GM12878 (cell line): Measurements from ENCODE around the gene SHISA6. TPM values are rescaled to one million over a fixed set of nuclear protein-coding genes. Genes with fewer than 3 reads are reported as not detected.

Source experiments
- ATAC-seq: fragments of 200-7000 bp; cut with Tn5 transposase; 3 replicates; pipeline ENCODE4 v1.9.1; 2020; ENCODE audit warnings: mild to moderate bottlenecking, moderate library complexity
- BruUV-seq: library from RNA; stranded (reverse); fragments of 400-500 nt; replicated peaks from 2 replicates; lab custom pipeline; 2021; lab: Mats Ljungman, UMichigan
- CTCF ChIA-PET: fragments of 300-600 bp; sonication (Branson Sonifier 250); formaldehyde crosslinking; extraction: SDS; loops from one replicate; lab custom pipeline; 2021; ENCODE audit warnings: inconsistent platforms; lab: Yijun Ruan, JAX
- POLR2A ChIA-PET: fragments of 350-600 bp; formaldehyde crosslinking; extraction: SDS; loops from one replicate; lab custom pipeline; 2021; ENCODE audit warnings: inconsistent platforms; lab: Charles Lee
- RAD21 ChIA-PET: fragments of 300-600 bp; sonication (Branson Sonifier 250); formaldehyde crosslinking; loops from one replicate; lab custom pipeline; 2023; ENCODE audit warnings: antibody characterized with exemption; ENCODE audit not compliant: unreplicated experiment; lab: Charles Lee
- SMC1A ChIA-PET: fragments of 300-600 bp; sonication (Branson Sonifier 250); formaldehyde crosslinking; loops from one replicate; lab custom pipeline; 2023; ENCODE audit not compliant: unreplicated experiment, uncharacterized antibody; lab: Charles Lee
- DNase-seq: peaks from one replicate; pipeline ENCODE4 v3.0.0-alpha.2; 2011; ENCODE audit warnings: low read depth, low spot score
- FAIRE-seq: peaks from 3 replicates; lab custom pipeline; 2011; peaks lifted over from hg19 to GRCh38; lab: Jason Lieb, UNC
- H2AFZ ChIP-seq: 2 replicates; pipeline ENCODE4 v1.6.0; 2011; ENCODE audit warnings: low read depth, low read length, control low read depth; ENCODE audit not compliant: control insufficient read depth
- H3K27ac ChIP-seq: 2 replicates; pipeline ENCODE4 v1.5.1; 2011; ENCODE audit warnings: control low read depth; ENCODE audit not compliant: control insufficient read depth, insufficient read depth
- H3K27me3 ChIP-seq, 2 experiments: replicated peaks in 1 of 2; 2 replicates each; pipeline versions ENCODE4 v1.6.0 to v1.6.1; 2011; ENCODE audit warnings: low read length in 1 of 2; ENCODE audit not compliant: control insufficient read depth in 2 of 2, insufficient read depth in 2 of 2
- H3K36me3 ChIP-seq, 2 experiments: 2 replicates each; pipeline ENCODE4 v1.5.1; 2011; ENCODE audit warnings: low read length in 1 of 2; ENCODE audit not compliant: control insufficient read depth in 2 of 2, insufficient read depth in 2 of 2
- H3K4me1 ChIP-seq: 2 replicates; pipeline ENCODE4 v1.6.1; 2011; ENCODE audit warnings: mild to moderate bottlenecking, low read length, moderate library complexity, mixed read lengths; ENCODE audit not compliant: control insufficient read depth, insufficient read depth
- H3K4me2 ChIP-seq: 2 replicates; pipeline ENCODE4 v1.6.0; 2011; ENCODE audit warnings: control low read depth; ENCODE audit not compliant: control insufficient read depth, insufficient read depth
- H3K4me3 ChIP-seq: fragments of 200-600 bp; sonication (generic); 2 replicates; pipeline ENCODE4 v1.5.1; 2016
- H3K79me2 ChIP-seq: 2 replicates; pipeline ENCODE4 v1.6.0; 2011; ENCODE audit warnings: low read length; ENCODE audit not compliant: control insufficient read depth, insufficient read depth
- H3K9ac ChIP-seq: 2 replicates; pipeline ENCODE4 v1.8.0; 2011; ENCODE audit warnings: low read length, control low read depth, mixed read lengths; ENCODE audit not compliant: control insufficient read depth, insufficient read depth
- H3K9me3 ChIP-seq: replicated peaks from 3 replicates; pipeline ENCODE4 v1.5.1; 2011; ENCODE audit warnings: mild to moderate bottlenecking, low read length; ENCODE audit not compliant: control insufficient read depth, insufficient read depth
- H4K20me1 ChIP-seq: 2 replicates; pipeline ENCODE4 v1.6.0; 2011; ENCODE audit not compliant: control insufficient read depth, insufficient read depth
- BCL11A ChIP-seq: IDR thresholded peaks from 2 replicates; pipeline ENCODE4 v1.6.1; 2011; ENCODE audit warnings: low read depth, low read length
- BCLAF1 ChIP-seq: fragments of 450-650 bp; IDR thresholded peaks from 2 replicates; pipeline ENCODE4 v1.6.1; 2017; ENCODE audit warnings: antibody characterized with exemption, mild to moderate bottlenecking, moderate library complexity
- BHLHE40 ChIP-seq, 2 experiments: fragments of 450-650 bp in 1 of 2; IDR thresholded peaks; 2 replicates each; pipeline ENCODE4 v1.6.1; 2011 to 2017; ENCODE audit warnings: low read depth in 2 of 2, borderline replicate concordance in 1 of 2, improper control_type of control experiment in 1 of 2, low read length in 1 of 2, mild to moderate bottlenecking in 1 of 2
- BMI1 ChIP-seq: fragments of 450-650 bp; IDR thresholded peaks from 2 replicates; pipeline ENCODE4 v1.6.1; 2016; ENCODE audit warnings: mild to moderate bottlenecking, moderate library complexity, borderline replicate concordance
- CBX5 ChIP-seq: sonication (generic); IDR thresholded peaks from 2 replicates; pipeline ENCODE4 v1.6.1; 2016; ENCODE audit warnings: low read depth, moderate library complexity, mild to moderate bottlenecking, inconsistent platforms
- CREB1 ChIP-seq: IDR thresholded peaks from 2 replicates; pipeline ENCODE4 v1.6.1; 2012; ENCODE audit warnings: low read depth, mild to moderate bottlenecking, inconsistent platforms
- ESRRA ChIP-seq: IDR thresholded peaks from 2 replicates; pipeline ENCODE4 v1.6.1; 2012; ENCODE audit warnings: mild to moderate bottlenecking, low read length, improper control_type of control experiment
- MYC ChIP-seq: IDR thresholded peaks from 2 replicates; pipeline ENCODE4 v1.6.1; 2011; ENCODE audit warnings: mild to moderate bottlenecking, low read length, moderate library complexity, inconsistent platforms; ENCODE audit not compliant: insufficient read depth, insufficient replicate concordance, insufficient read length, severe bottlenecking
- NFYA ChIP-seq: IDR thresholded peaks from 2 replicates; pipeline ENCODE4 v1.6.1; 2011; ENCODE audit warnings: low read depth, mild to moderate bottlenecking, low read length, improper control_type of control experiment, borderline replicate concordance
- NR2C1 ChIP-seq: fragments of 450-650 bp; IDR thresholded peaks from 2 replicates; pipeline ENCODE4 v1.6.1; 2017; ENCODE audit warnings: antibody characterized with exemption, mild to moderate bottlenecking, moderate library complexity
- NR2C2 ChIP-seq: IDR thresholded peaks from 2 replicates; pipeline ENCODE4 v1.6.1; 2011; ENCODE audit warnings: borderline replicate concordance, low read depth; ENCODE audit not compliant: control insufficient read depth, insufficient read length
- REST ChIP-seq: IDR thresholded peaks from 2 replicates; pipeline ENCODE4 v1.6.1; 2012; ENCODE audit warnings: mild to moderate bottlenecking, low read depth, low read length
- STAT1 ChIP-seq: fragments of 450-650 bp; conservative IDR thresholded peaks from 2 replicates; pipeline ENCODE4 v1.6.1; 2014; ENCODE audit warnings: antibody characterized with exemption, mild to moderate bottlenecking
- USF1 ChIP-seq: IDR thresholded peaks from 2 replicates; pipeline ENCODE4 v1.6.1; 2011; ENCODE audit warnings: borderline replicate concordance, low read depth, mild to moderate bottlenecking, moderate library complexity, mixed read lengths, low read length; ENCODE audit not compliant: insufficient read depth; ENCODE audit errors: extremely low read length
- ZSCAN29 ChIP-seq: fragments of 450-650 bp; IDR thresholded peaks from 2 replicates; pipeline ENCODE4 v1.6.1; 2017; ENCODE audit warnings: mild to moderate bottlenecking, moderate library complexity
- WGBS: methylation state at CpG from one replicate; pipeline ENCODE4 v1.1.6; 2016; ENCODE audit warnings: low lambda C conversion rate; ENCODE audit not compliant: insufficient replicate concordance, insufficient coverage; ENCODE audit errors: missing lambda C conversion rate; 5-methylcytosine and 5-hydroxymethylcytosine counted together
- in situ Hi-C: fragments of 300-500 bp; cut with MboI; formaldehyde crosslinking; loops from 9 replicates; pipeline ENCODE4 v1.14.3; 2018; ENCODE audit warnings: mixed read lengths
- intact Hi-C: fragments of 100-400 bp; cut with micrococcal nuclease; formaldehyde crosslinking; loops from one replicate; pipeline ENCODE4 v1.14.2; 2022; ENCODE audit not compliant: unreplicated experiment
- polyA plus RNA-seq, 11 experiments: library from polyadenylated mRNA; depleted of rRNA in 4 of 11; unstranded in 6 of 11; stranded (reverse) in 5 of 11; fragments of >200 nt; fragmentation: Nextera tagmentation in 4 of 11; fragmentation: Illumina TruSeq in 1 of 11; extraction: Ambion mirVana in 4 of 11; extraction: Trizol in 1 of 11; gene quantifications; 1 replicate in 1 of 11; 2 replicates in 10 of 11; pipeline versions ENCODE4 v1.2.1 to v1.2.3, GENCODE V29; 2011 to 2016; ENCODE audit warnings: inconsistent platforms in 2 of 11, missing spikeins in 2 of 11, low read depth in 1 of 11
- total RNA-seq, 4 experiments: library from RNA; depleted of rRNA in 3 of 4; stranded (reverse); fragments of >200 nt in 3 of 4; fragmentation: Illumina TruSeq in 1 of 4; extraction: Trizol in 1 of 4; gene quantifications; 2 replicates each; pipeline versions ENCODE4 v1.2.1 to v1.2.3, GENCODE V29; 2013 to 2021

Gene SHISA6
- total and polyA plus RNA-seq, 10 of the 15 experiments (the other 5 are each of a cell fraction or from before 2014, with no cell fraction given) = not detected

- in situ Hi-C loops = loop anchor here (10.0 to 25.0 kb wide), 7 partner anchors 98 to 1480 kb away; no protein-coding TSS in a partner anchor
- ATAC-seq = no peak
- ChIA-PET CTCF (no interaction called here), POLR2A (no interaction called here), SMC1A (no interaction called here), RAD21 (no interaction called here)
- H4K20me1 ChIP-seq = no peaks in the 10 kb centered on the region
- no peaks in the 10 kb centered on the region for H3K9me3 ChIP-seq
- 18% methylated on average over 2 of the region's 2 CpGs for WGBS
- TF ChIP-seq ESRRA (no peak), USF1 (no peak), REST (no peak), CBX5 (no peak), BCL11A (no peak), NR2C1 (no peak), ZSCAN29 (no peak), MYC (no peak), NFYA (no peak), NR2C2 (no peak), BMI1 (no peak), BCLAF1 (no peak), CREB1 (no peak), BHLHE40 (IDR thresholded peaks at IDR 0.05; ENCODE audit: borderline replicate concordance in 1 of 2, low read depth in 2 of 2, low read length in 1 of 2) (no peak), STAT1 (no peak)
- no peak overlapping the region for H2AFZ ChIP-seq
- no peak overlapping the region for H3K4me2 ChIP-seq
- no TSS peak for BruUV-seq
- H3K9ac ChIP-seq = no peak overlapping the region
- no peaks in the 10 kb centered on the region for H3K36me3 ChIP-seq
- no peak overlapping the region for H3K27ac ChIP-seq
- H3K79me2 ChIP-seq = no peaks in the 10 kb centered on the region
- H3K4me3 ChIP-seq = no peak overlapping the region
- no peak for FAIRE-seq
- H3K27me3 ChIP-seq = no peaks in the 10 kb centered on the region
- DNase-seq = no peak
- intact Hi-C loops = no loop called here
- no peaks in the 10 kb centered on the region for H3K4me1 ChIP-seq
Measured at GRCh38 chr17:11282586-11282985, 41.6 kb downstream of the SHISA6 start.
